HG03565 (cell line): ENCODE data around the gene ATP8B4.
A peak's percentile ranks its signal among the peaks of the same experiment; 100 is the strongest.

Source experiments
- ATAC-seq: cut with Tn5 transposase; IDR thresholded peaks from one replicate; pipeline ENCODE4 v1.9.1; 2021; ENCODE audit warnings: mild to moderate bottlenecking, moderate library complexity; ENCODE audit not compliant: unreplicated experiment

The ATP8B4 gene

GRCh38 chr15:49901996-49902684 is 216.9 kb downstream of the ATP8B4 start:
- ATAC-seq, result no peak

- no peak for ATAC-seq
Measured at GRCh38 chr15:49901321-49901720, 217.7 kb downstream of the ATP8B4 start.

GRCh38 chr15:49900903-49901235 is 218.2 kb downstream of the ATP8B4 start:
- ATAC-seq, result no peak

GRCh38 chr15:49900006-49900902 is 218.8 kb downstream of the ATP8B4 start:
- ATAC-seq, result no peak

GRCh38 chr15:49898575-49899283 is 220.3 kb downstream of the ATP8B4 start:
- ATAC-seq, result peak; percentile 66

GRCh38 chr15:49898097-49898496 is 220.9 kb downstream of the ATP8B4 start:
- no peak for ATAC-seq

- ATAC-seq, result no peak
Measured at GRCh38 chr15:49895347-49896223, 223.4 kb downstream of the ATP8B4 start.

GRCh38 chr15:49890689-49891088 is 228.3 kb downstream of the ATP8B4 start:
- no peak for ATAC-seq

- ATAC-seq, result no peak
Measured at GRCh38 chr15:49889536-49889935, 229.5 kb downstream of the ATP8B4 start.

GRCh38 chr15:49888734-49889133 is 230.3 kb downstream of the ATP8B4 start:
- no peak for ATAC-seq

- no peak for ATAC-seq
Measured at GRCh38 chr15:49888323-49888693, 230.7 kb downstream of the ATP8B4 start.

GRCh38 chr15:49887659-49888322 is 231.2 kb downstream of the ATP8B4 start:
- no peak for ATAC-seq

GRCh38 chr15:49883121-49883520 is 235.9 kb downstream of the ATP8B4 start:
- no peak for ATAC-seq

GRCh38 chr15:49881866-49882265 is 237.2 kb downstream of the ATP8B4 start:
- no peak for ATAC-seq

- ATAC-seq, result no peak
Measured at GRCh38 chr15:49881433-49881832, 237.6 kb downstream of the ATP8B4 start.

- ATAC-seq, result no peak
Measured at GRCh38 chr15:49877873-49878521, 241.0 kb downstream of the ATP8B4 start.

GRCh38 chr15:49877117-49877872 is 241.7 kb downstream of the ATP8B4 start:
- ATAC-seq, result no peak

GRCh38 chr15:49876401-49877038 is 242.5 kb downstream of the ATP8B4 start:
- ATAC-seq, result no peak
